SU-DHL-6 (cell line): ENCODE measurements around the gene STX1A.

Experiments
- CTCF ChIP-seq: fragments of 200-600 bp; sonication (generic); IDR thresholded peaks from one replicate; pipeline ENCODE4 v1.5.1; 2017; ENCODE audit warnings: antibody characterized with exemption, mild to moderate bottlenecking, low read length, moderate library complexity; ENCODE audit not compliant: insufficient read depth, poor library complexity, severe bottlenecking
- EZH2phosphoT487 ChIP-seq: fragments of 200-600 bp; sonication (generic), shearing (Covaris generic); conservative IDR thresholded peaks from 2 replicates; pipeline ENCODE4 v1.6.1; 2018; ENCODE audit warnings: mild to moderate bottlenecking, antibody characterized with exemption, low read length, moderate library complexity, mixed read lengths

- TF ChIP-seq CTCF (no peak), EZH2phosphoT487 (no peak)
Measured at GRCh38 chr7:73738612-73739386, 19.3 kb upstream of the STX1A start, which contains the start of gene ABHD11.
